Stimulated activated memory B cell treated with anti-CD40 and anti-IgM and Interleukin-4, amounts not matched to agents 10 μg/mL and 1 μg/mL and 100 μg/mL, for 72 hours (primary cell): Measurements from ENCODE around the gene B4GALNT2.
A peak's percentile ranks its signal among the peaks of the same experiment; 100 is the strongest.
"Not testable (repeated sequence)": the region's sequence is repeated elsewhere in the genome, so short reads cannot be mapped to it uniquely, and the experiment has no call there.

Source experiments
- ATAC-seq: fragments of 150-1000 bp; cut with Tn5 transposase; 2 replicates; pipeline ENCODE4 v1.10.0; 2021
- H3K27ac Mint-ChIP-seq: one replicate; pipeline ENCODE4 v1.8.0; 2022; ENCODE audit warnings: mild to moderate bottlenecking, mixed read lengths
- H3K27me3 Mint-ChIP-seq: one replicate; pipeline ENCODE4 v1.8.0; 2022; ENCODE audit warnings: mixed read lengths
- H3K36me3 Mint-ChIP-seq: one replicate; pipeline ENCODE4 v1.8.0; 2022; ENCODE audit warnings: mixed read lengths
- H3K4me1 Mint-ChIP-seq: one replicate; pipeline ENCODE4 v1.8.0; 2022; ENCODE audit warnings: mixed read lengths
- H3K4me3 Mint-ChIP-seq: one replicate; pipeline ENCODE4 v1.8.0; 2022; ENCODE audit warnings: mild to moderate bottlenecking, moderate library complexity, mixed read lengths
- H3K9me3 Mint-ChIP-seq: one replicate; pipeline ENCODE4 v1.8.0; 2022; ENCODE audit warnings: mixed read lengths

B4GALNT2 gene

GRCh38 chr17:49108318-49108717, 24.3 kb upstream of the B4GALNT2 start:
- Mint-ChIP-seq H3K36me3 (no peaks in the 10 kb centered on the region), H3K27ac (no peak overlapping the region), H3K4me3 (no peak overlapping the region), H3K4me1 (no peaks in the 10 kb centered on the region), H3K9me3 (no peaks in the 10 kb centered on the region), H3K27me3 (peaks cover 15% of the 10 kb centered on the region)
- ATAC-seq: no peak

GRCh38 chr17:49110509-49110908, 22.1 kb upstream of the B4GALNT2 start:
- Mint-ChIP-seq H3K4me3 (no peak overlapping the region), H3K27me3 (peaks cover 4% of the 10 kb centered on the region), H3K36me3 (no peaks in the 10 kb centered on the region), H3K27ac (no peak overlapping the region), H3K4me1 (no peaks in the 10 kb centered on the region), H3K9me3 (no peaks in the 10 kb centered on the region)
- no peak for ATAC-seq

- Mint-ChIP-seq H3K9me3 (no peaks in the 10 kb centered on the region), H3K4me1 (no peaks in the 10 kb centered on the region), H3K27ac (no peak overlapping the region), H3K4me3 (no peak overlapping the region), H3K36me3 (no peaks in the 10 kb centered on the region), H3K27me3 (peaks cover 9% of the 10 kb centered on the region)
- no peak for ATAC-seq
These were observed 20.6 kb upstream of the B4GALNT2 start for GRCh38 chr17:49111934-49112333.

- no peaks in the 10 kb centered on the region for H3K4me1 Mint-ChIP-seq
- H3K36me3 Mint-ChIP-seq: no peaks in the 10 kb centered on the region
- no peak overlapping the region for H3K27ac Mint-ChIP-seq
- H3K4me3 Mint-ChIP-seq: no peak overlapping the region
- H3K27me3 Mint-ChIP-seq: peaks cover 16% of the 10 kb centered on the region
- no peaks in the 10 kb centered on the region for H3K9me3 Mint-ChIP-seq
- ATAC-seq: no peak
These were observed 19.6 kb upstream of the B4GALNT2 start for GRCh38 chr17:49112936-49113335.

GRCh38 chr17:49114703-49115102, 17.9 kb upstream of the B4GALNT2 start:
- no peak overlapping the region for H3K27ac Mint-ChIP-seq
- no peaks in the 10 kb centered on the region for H3K9me3 Mint-ChIP-seq
- no peak overlapping the region for H3K4me3 Mint-ChIP-seq
- H3K27me3 Mint-ChIP-seq: peaks cover 26% of the 10 kb centered on the region
- no peaks in the 10 kb centered on the region for H3K4me1 Mint-ChIP-seq
- no peaks in the 10 kb centered on the region for H3K36me3 Mint-ChIP-seq
- ATAC-seq: no peak

- Mint-ChIP-seq H3K27me3 (peaks cover 47% of the 10 kb centered on the region), H3K36me3 (no peaks in the 10 kb centered on the region), H3K4me1 (no peaks in the 10 kb centered on the region), H3K4me3 (no peak overlapping the region), H3K27ac (no peak overlapping the region), H3K9me3 (no peaks in the 10 kb centered on the region)
- ATAC-seq: no peak
These were observed 14.9 kb upstream of the B4GALNT2 start for GRCh38 chr17:49117587-49118230.

GRCh38 chr17:49120166-49120565, 12.4 kb upstream of the B4GALNT2 start:
- H3K4me1 Mint-ChIP-seq: no peaks in the 10 kb centered on the region
- ATAC-seq: no peak
- no peak overlapping the region for H3K27ac Mint-ChIP-seq
- no peaks in the 10 kb centered on the region for H3K9me3 Mint-ChIP-seq
- no peak overlapping the region for H3K4me3 Mint-ChIP-seq
- no peaks in the 10 kb centered on the region for H3K36me3 Mint-ChIP-seq
- peaks cover 47% of the 10 kb centered on the region for H3K27me3 Mint-ChIP-seq

GRCh38 chr17:49121696-49122292, 10.8 kb upstream of the B4GALNT2 start:
- no peak overlapping the region for H3K4me3 Mint-ChIP-seq
- no peaks in the 10 kb centered on the region for H3K4me1 Mint-ChIP-seq
- no peak overlapping the region for H3K27ac Mint-ChIP-seq
- ATAC-seq: no peak
- H3K9me3 Mint-ChIP-seq: no peaks in the 10 kb centered on the region
- H3K27me3 Mint-ChIP-seq: peaks cover 37% of the 10 kb centered on the region
- no peaks in the 10 kb centered on the region for H3K36me3 Mint-ChIP-seq

GRCh38 chr17:49122566-49122965, 10.0 kb upstream of the B4GALNT2 start:
- H3K4me3 Mint-ChIP-seq: no peak overlapping the region
- H3K36me3 Mint-ChIP-seq: no peaks in the 10 kb centered on the region
- no peak overlapping the region for H3K27ac Mint-ChIP-seq
- no peaks in the 10 kb centered on the region for H3K9me3 Mint-ChIP-seq
- H3K4me1 Mint-ChIP-seq: no peaks in the 10 kb centered on the region
- peaks cover 37% of the 10 kb centered on the region for H3K27me3 Mint-ChIP-seq
- no peak for ATAC-seq

- H3K4me3 Mint-ChIP-seq: no peak overlapping the region
- no peaks in the 10 kb centered on the region for H3K36me3 Mint-ChIP-seq
- no peaks in the 10 kb centered on the region for H3K4me1 Mint-ChIP-seq
- no peaks in the 10 kb centered on the region for H3K9me3 Mint-ChIP-seq
- ATAC-seq: no peak
- H3K27me3 Mint-ChIP-seq: peaks cover 37% of the 10 kb centered on the region
- no peak overlapping the region for H3K27ac Mint-ChIP-seq
These were observed 9.5 kb upstream of the B4GALNT2 start for GRCh38 chr17:49123061-49123460.

GRCh38 chr17:49125449-49125848, 7.1 kb upstream of the B4GALNT2 start:
- Mint-ChIP-seq H3K36me3 (no peaks in the 10 kb centered on the region), H3K27me3 (peaks cover 45% of the 10 kb centered on the region), H3K27ac (no peak overlapping the region), H3K4me3 (no peak overlapping the region), H3K9me3 (peaks cover 2% of the 10 kb centered on the region), H3K4me1 (no peaks in the 10 kb centered on the region)
- peak; percentile 57 for ATAC-seq

GRCh38 chr17:49126183-49126859, 6.2 kb upstream of the B4GALNT2 start:
- peaks cover 50% of the 10 kb centered on the region for H3K27me3 Mint-ChIP-seq
- not testable (repeated sequence) for H3K36me3 Mint-ChIP-seq, H3K9me3 Mint-ChIP-seq, H3K4me1 Mint-ChIP-seq, ATAC-seq, H3K27ac Mint-ChIP-seq, H3K4me3 Mint-ChIP-seq

- H3K27me3 Mint-ChIP-seq: peaks cover 71% of the 10 kb centered on the region
- not testable (repeated sequence) for H3K4me3 Mint-ChIP-seq, ATAC-seq, H3K27ac Mint-ChIP-seq, H3K36me3 Mint-ChIP-seq, H3K9me3 Mint-ChIP-seq
- peaks cover 10% of the 10 kb centered on the region for H3K4me1 Mint-ChIP-seq
These were observed 3.1 kb upstream of the B4GALNT2 start for GRCh38 chr17:49129359-49129950.

GRCh38 chr17:49130891-49131290, 1.7 kb upstream of the B4GALNT2 start:
- Mint-ChIP-seq H3K4me3 (no peak overlapping the region), H3K27me3 (peaks cover 82% of the 10 kb centered on the region), H3K27ac (no peak overlapping the region), H3K4me1 (peaks cover 10% of the 10 kb centered on the region), H3K9me3 (peaks cover 2% of the 10 kb centered on the region), H3K36me3 (no peaks in the 10 kb centered on the region)
- no peak for ATAC-seq

GRCh38 chr17:49132317-49132698, 261 bp upstream of the B4GALNT2 start:
- no peak for ATAC-seq
- H3K27me3 Mint-ChIP-seq: peaks cover 82% of the 10 kb centered on the region
- H3K4me3 Mint-ChIP-seq: peak overlapping the region; percentile 36
- H3K9me3 Mint-ChIP-seq: peaks cover 2% of the 10 kb centered on the region
- peaks cover 10% of the 10 kb centered on the region for H3K4me1 Mint-ChIP-seq
- no peaks in the 10 kb centered on the region for H3K36me3 Mint-ChIP-seq
- H3K27ac Mint-ChIP-seq: no peak overlapping the region

GRCh38 chr17:49136335-49136734, 3.8 kb downstream of the B4GALNT2 start:
- no peak for ATAC-seq
- peaks cover 53% of the 10 kb centered on the region for H3K27me3 Mint-ChIP-seq
- H3K4me3 Mint-ChIP-seq: no peak overlapping the region
- H3K36me3 Mint-ChIP-seq: no peaks in the 10 kb centered on the region
- no peaks in the 10 kb centered on the region for H3K9me3 Mint-ChIP-seq
- peaks cover 10% of the 10 kb centered on the region for H3K4me1 Mint-ChIP-seq
- H3K27ac Mint-ChIP-seq: no peak overlapping the region
